Liver (tissue), 9 donors: ENCODE data around the gene BLM. TPM values are rescaled to one million over a fixed set of nuclear protein-coding genes. Genes with fewer than 3 reads are reported as not detected.
"Not testable (repeated sequence)": the region's sequence is repeated elsewhere in the genome, so short reads cannot be mapped to it uniquely, and the experiment has no call there.

Experiments
- DNase-seq: peaks from one replicate; pipeline ENCODE4 v3.0.0-alpha.2; 2017; ENCODE audit warnings: low spot score
- H3K27ac ChIP-seq, 2 donors: one replicate each; pipeline ENCODE4 v1.7.0; 2013; ENCODE audit warnings: inconsistent platforms in 2 of 2, low read length in 2 of 2, control low read depth in 1 of 2, low read depth in 1 of 2, mild to moderate bottlenecking in 1 of 2
- H3K27me3 ChIP-seq, 4 donors: one replicate each; pipeline versions ENCODE4 v1.6.1 to v1.7.0; 2013; ENCODE audit warnings: low read length in 3 of 4, inconsistent platforms in 1 of 4, mild to moderate bottlenecking in 1 of 4, moderate library complexity in 1 of 4; ENCODE audit not compliant: control insufficient read depth in 4 of 4, insufficient read depth in 4 of 4
- H3K36me3 ChIP-seq, 4 donors: one replicate each; pipeline versions ENCODE4 v1.6.1 to v1.7.0; 2013; ENCODE audit warnings: low read length in 3 of 4, mild to moderate bottlenecking in 3 of 4, low read depth in 1 of 4, moderate library complexity in 1 of 4; ENCODE audit not compliant: control insufficient read depth in 4 of 4, insufficient read depth in 3 of 4
- H3K4me1 ChIP-seq, 4 donors: one replicate each; pipeline versions ENCODE4 v1.6.1 to v1.7.0; 2013; ENCODE audit warnings: low read length in 3 of 4, mild to moderate bottlenecking in 3 of 4, moderate library complexity in 1 of 4; ENCODE audit not compliant: control insufficient read depth in 4 of 4, insufficient read depth in 4 of 4
- H3K4me3 ChIP-seq, 3 donors: one replicate each; pipeline versions ENCODE4 v1.6.1 to v1.7.0; 2013; ENCODE audit warnings: low read length in 3 of 3, control low read depth in 1 of 3, low read depth in 1 of 3, mild to moderate bottlenecking in 1 of 3
- H3K9ac ChIP-seq, 2 donors: one replicate each; pipeline ENCODE4 v1.7.0; 2013; ENCODE audit warnings: low read length in 2 of 2, mild to moderate bottlenecking in 2 of 2, moderate library complexity in 2 of 2, control low read depth in 1 of 2, low read depth in 1 of 2
- H3K9me3 ChIP-seq, 4 donors: one replicate each; pipeline versions ENCODE4 v1.6.1 to v1.7.0; 2013; ENCODE audit warnings: low read length in 3 of 4; ENCODE audit not compliant: control insufficient read depth in 4 of 4
- EGR1 ChIP-seq, 2 donors: IDR thresholded peaks; 2 replicates each; pipeline ENCODE4 v1.6.1; 2016 to 2018; ENCODE audit warnings: antibody characterized with exemption in 2 of 2, low read depth in 2 of 2
- FOXA1 ChIP-seq: IDR thresholded peaks from 2 replicates; pipeline ENCODE4 v1.6.1; 2016; ENCODE audit warnings: antibody characterized with exemption
- FOXA2 ChIP-seq: IDR thresholded peaks from 2 replicates; pipeline ENCODE4 v1.6.1; 2016; ENCODE audit warnings: antibody characterized with exemption
- GABPA ChIP-seq, 2 donors: IDR thresholded peaks in 1 of 2; conservative IDR thresholded peaks in 1 of 2; 2 replicates each; pipeline ENCODE4 v1.6.1; 2016; ENCODE audit warnings: antibody characterized with exemption in 2 of 2, mild to moderate bottlenecking in 1 of 2, moderate library complexity in 1 of 2
- HNF4A ChIP-seq, 2 donors: conservative IDR thresholded peaks; 2 replicates each; pipeline ENCODE4 v1.6.1; 2016; ENCODE audit warnings: antibody characterized with exemption in 2 of 2, mild to moderate bottlenecking in 2 of 2
- HNF4G ChIP-seq: IDR thresholded peaks from 2 replicates; pipeline ENCODE4 v1.6.1; 2016; ENCODE audit warnings: antibody characterized with exemption
- JUND ChIP-seq, 2 donors: IDR thresholded peaks; 2 replicates each; pipeline ENCODE4 v1.6.1; 2016; ENCODE audit warnings: antibody characterized with exemption in 2 of 2
- NR2F2 ChIP-seq: IDR thresholded peaks from 2 replicates; pipeline ENCODE4 v1.6.1; 2016; ENCODE audit warnings: antibody characterized with exemption
- RAD21 ChIP-seq, 2 donors: IDR thresholded peaks; 2 replicates each; pipeline ENCODE4 v1.6.1; 2016; ENCODE audit warnings: antibody characterized with exemption in 2 of 2, mild to moderate bottlenecking in 2 of 2
- RXRA ChIP-seq, 2 donors: IDR thresholded peaks; 2 replicates each; pipeline ENCODE4 v1.6.1; 2017 to 2018; ENCODE audit warnings: antibody characterized with exemption in 2 of 2, mild to moderate bottlenecking in 1 of 2
- SP1 ChIP-seq: IDR thresholded peaks from 2 replicates; pipeline ENCODE4 v1.6.1; 2018; ENCODE audit warnings: antibody characterized with exemption, mild to moderate bottlenecking
- TAF1 ChIP-seq: conservative IDR thresholded peaks from 2 replicates; pipeline ENCODE4 v1.6.1; 2016; ENCODE audit warnings: antibody characterized with exemption, mild to moderate bottlenecking
- YY1 ChIP-seq: IDR thresholded peaks from 2 replicates; pipeline ENCODE4 v1.6.1; 2016; ENCODE audit warnings: antibody characterized with exemption, mild to moderate bottlenecking
- WGBS: extraction: QIAGEN DNeasy Blood & Tissue Kit; methylation state at CpG from one replicate; pipeline ENCODE4 v1.1.7; 2013; 5-methylcytosine and 5-hydroxymethylcytosine counted together
- polyA plus RNA-seq, 2 donors: library from polyadenylated mRNA; stranded (reverse) in 1 of 2; unstranded in 1 of 2; fragments of 200-250 nt in 1 of 2; fragments of >200 nt in 1 of 2; fragmentation: Nextera tagmentation in 1 of 2; extraction: Ambion mirVana in 1 of 2; gene quantifications; one replicate each; pipeline versions ENCODE4 v1.2.1 to v1.2.3, GENCODE V29; 2013 to 2015
- total RNA-seq, 2 donors: library from RNA; depleted of rRNA; stranded (reverse); fragments of >200 nt; gene quantifications; one replicate each; pipeline ENCODE4 v1.2.3, GENCODE V29; 2014
- TF ChIP-seq, protein P1 (sequence below): IDR thresholded peaks from 2 replicates; pipeline ENCODE4 v1.6.1; 2016; ENCODE audit warnings: antibody characterized with exemption, mild to moderate bottlenecking
- TF ChIP-seq, protein P2 (sequence below): IDR thresholded peaks from 2 replicates; pipeline ENCODE4 v1.6.1; 2016; ENCODE audit warnings: antibody characterized with exemption
- TF ChIP-seq, protein P3 (sequence below): IDR thresholded peaks from 2 replicates; pipeline ENCODE4 v1.6.1; 2016; ENCODE audit warnings: antibody characterized with exemption
- TF ChIP-seq, protein P4 (sequence below): IDR thresholded peaks from 2 replicates; pipeline ENCODE4 v1.6.1; 2016; ENCODE audit warnings: antibody characterized with exemption
- TF ChIP-seq, protein P5 (sequence below): fragments of 150-350 bp; IDR thresholded peaks from 2 replicates; pipeline ENCODE4 v1.5.1; 2017; ENCODE audit warnings: improper control_type of control experiment, low read depth, low read length; ENCODE audit not compliant: missing input control
- donor health status: healthy.
- donor health status: healthy.
- donor health status: healthy.
- donor health status: healthy.
- donor health status: healthy.

Gene BLM
- total and polyA plus RNA-seq, 4 donors = 0.33 to 15.1 (median 0.41) TPM

DNA sequence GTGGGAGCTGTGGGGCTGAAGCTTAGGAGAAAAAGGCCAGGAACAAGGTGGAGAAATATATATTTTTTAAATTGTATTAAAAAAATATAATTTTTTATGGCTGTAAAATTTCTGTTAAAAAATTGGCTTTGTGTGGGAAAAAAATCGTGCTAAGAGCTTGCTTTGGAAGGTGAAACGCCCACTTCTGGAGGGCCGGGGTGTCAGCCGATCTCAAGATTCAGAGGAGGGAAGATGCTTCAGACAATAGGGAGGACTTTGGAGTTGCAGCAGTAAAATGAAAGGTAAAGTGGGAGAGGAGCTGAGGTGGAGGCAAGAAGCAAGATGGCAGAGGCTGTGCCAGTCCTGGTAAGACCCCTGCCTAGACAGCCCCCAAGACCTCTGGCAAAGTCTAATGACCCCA lies 45.9 kb upstream of the BLM start:
- Histone ChIP-seq H3K9ac (no peak overlapping the region), H3K4me3 (no peak overlapping the region), H3K36me3 (no peaks in the 10 kb centered on the region), H3K9me3 (no peaks in the 10 kb centered on the region), H3K27me3 (no peaks in the 10 kb centered on the region), H3K27ac (no peak overlapping the region), H3K4me1 (no peaks in the 10 kb centered on the region)
- 91% methylated on average over 4 of the region's 4 CpGs for WGBS
- no peak for TF ChIP-seq SP1
- TF ChIP-seq, protein P1, sequence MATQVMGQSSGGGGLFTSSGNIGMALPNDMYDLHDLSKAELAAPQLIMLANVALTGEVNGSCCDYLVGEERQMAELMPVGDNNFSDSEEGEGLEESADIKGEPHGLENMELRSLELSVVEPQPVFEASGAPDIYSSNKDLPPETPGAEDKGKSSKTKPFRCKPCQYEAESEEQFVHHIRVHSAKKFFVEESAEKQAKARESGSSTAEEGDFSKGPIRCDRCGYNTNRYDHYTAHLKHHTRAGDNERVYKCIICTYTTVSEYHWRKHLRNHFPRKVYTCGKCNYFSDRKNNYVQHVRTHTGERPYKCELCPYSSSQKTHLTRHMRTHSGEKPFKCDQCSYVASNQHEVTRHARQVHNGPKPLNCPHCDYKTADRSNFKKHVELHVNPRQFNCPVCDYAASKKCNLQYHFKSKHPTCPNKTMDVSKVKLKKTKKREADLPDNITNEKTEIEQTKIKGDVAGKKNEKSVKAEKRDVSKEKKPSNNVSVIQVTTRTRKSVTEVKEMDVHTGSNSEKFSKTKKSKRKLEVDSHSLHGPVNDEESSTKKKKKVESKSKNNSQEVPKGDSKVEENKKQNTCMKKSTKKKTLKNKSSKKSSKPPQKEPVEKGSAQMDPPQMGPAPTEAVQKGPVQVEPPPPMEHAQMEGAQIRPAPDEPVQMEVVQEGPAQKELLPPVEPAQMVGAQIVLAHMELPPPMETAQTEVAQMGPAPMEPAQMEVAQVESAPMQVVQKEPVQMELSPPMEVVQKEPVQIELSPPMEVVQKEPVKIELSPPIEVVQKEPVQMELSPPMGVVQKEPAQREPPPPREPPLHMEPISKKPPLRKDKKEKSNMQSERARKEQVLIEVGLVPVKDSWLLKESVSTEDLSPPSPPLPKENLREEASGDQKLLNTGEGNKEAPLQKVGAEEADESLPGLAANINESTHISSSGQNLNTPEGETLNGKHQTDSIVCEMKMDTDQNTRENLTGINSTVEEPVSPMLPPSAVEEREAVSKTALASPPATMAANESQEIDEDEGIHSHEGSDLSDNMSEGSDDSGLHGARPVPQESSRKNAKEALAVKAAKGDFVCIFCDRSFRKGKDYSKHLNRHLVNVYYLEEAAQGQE = no peak
- TF ChIP-seq RXRA (IDR thresholded peaks at IDR 0.05) = no peak
- no peak for TF ChIP-seq EGR1 (IDR thresholded peaks at IDR 0.05; ENCODE audit: low read depth in 2 of 2)
- TF ChIP-seq, protein P2, sequence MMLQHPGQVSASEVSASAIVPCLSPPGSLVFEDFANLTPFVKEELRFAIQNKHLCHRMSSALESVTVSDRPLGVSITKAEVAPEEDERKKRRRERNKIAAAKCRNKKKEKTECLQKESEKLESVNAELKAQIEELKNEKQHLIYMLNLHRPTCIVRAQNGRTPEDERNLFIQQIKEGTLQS = no peak
- TF ChIP-seq, protein P3, sequence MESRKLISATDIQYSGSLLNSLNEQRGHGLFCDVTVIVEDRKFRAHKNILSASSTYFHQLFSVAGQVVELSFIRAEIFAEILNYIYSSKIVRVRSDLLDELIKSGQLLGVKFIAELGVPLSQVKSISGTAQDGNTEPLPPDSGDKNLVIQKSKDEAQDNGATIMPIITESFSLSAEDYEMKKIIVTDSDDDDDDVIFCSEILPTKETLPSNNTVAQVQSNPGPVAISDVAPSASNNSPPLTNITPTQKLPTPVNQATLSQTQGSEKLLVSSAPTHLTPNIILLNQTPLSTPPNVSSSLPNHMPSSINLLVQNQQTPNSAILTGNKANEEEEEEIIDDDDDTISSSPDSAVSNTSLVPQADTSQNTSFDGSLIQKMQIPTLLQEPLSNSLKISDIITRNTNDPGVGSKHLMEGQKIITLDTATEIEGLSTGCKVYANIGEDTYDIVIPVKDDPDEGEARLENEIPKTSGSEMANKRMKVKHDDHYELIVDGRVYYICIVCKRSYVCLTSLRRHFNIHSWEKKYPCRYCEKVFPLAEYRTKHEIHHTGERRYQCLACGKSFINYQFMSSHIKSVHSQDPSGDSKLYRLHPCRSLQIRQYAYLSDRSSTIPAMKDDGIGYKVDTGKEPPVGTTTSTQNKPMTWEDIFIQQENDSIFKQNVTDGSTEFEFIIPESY = no peak
- TF ChIP-seq HNF4A (conservative IDR thresholded peaks at IDR 0.05) = no peak
- DNase-seq = no peak

DNA sequence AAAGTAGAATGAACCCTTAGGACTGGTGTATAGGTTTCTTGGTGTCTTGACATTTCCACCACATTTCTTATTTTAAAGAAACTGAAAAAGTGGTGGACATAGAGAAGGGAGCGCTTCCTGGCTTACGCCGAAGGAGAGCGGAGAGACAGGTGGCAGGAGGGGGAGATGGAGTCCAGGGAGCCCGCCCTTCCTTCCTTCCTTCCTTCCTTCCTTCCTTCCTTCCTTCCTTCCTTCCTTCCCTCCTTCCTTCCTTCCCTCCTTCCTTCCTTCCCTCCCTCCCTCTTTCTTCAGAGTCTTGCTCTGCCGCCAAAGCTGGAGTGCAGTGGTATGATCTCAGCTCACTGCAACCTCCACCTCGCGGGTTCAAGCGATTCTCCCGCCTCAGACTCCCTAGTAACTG lies 43.8 kb upstream of the BLM start:
- H3K27ac ChIP-seq, DNase-seq, H3K9ac ChIP-seq, H3K36me3 ChIP-seq, H3K9me3 ChIP-seq, H3K4me1 ChIP-seq, H3K27me3 ChIP-seq, H3K4me3 ChIP-seq: not testable (repeated sequence)
- 97% methylated on average over 10 of the region's 10 CpGs for WGBS

DNA sequence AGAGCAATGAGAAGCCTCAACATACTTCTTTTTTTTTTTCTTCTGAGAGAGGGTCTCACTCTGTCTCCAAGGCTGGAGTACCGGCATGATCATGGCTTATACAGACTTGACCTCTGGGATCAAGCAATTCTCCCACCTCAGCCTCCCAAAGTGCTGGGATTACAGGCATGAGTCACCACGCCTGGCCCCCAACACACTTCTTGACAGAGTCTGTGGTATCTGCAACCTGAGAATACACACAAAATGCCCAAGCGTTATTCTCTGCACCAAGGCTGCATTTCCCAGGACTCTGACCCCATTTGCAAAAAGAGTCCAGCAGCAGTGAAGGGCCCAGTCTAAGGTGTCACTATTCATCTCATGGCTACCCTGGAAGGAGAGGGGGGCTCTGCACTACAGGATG lies 42.7 kb upstream of the BLM start:
- no peak for DNase-seq
- no peak for TF ChIP-seq TAF1
- no peak for TF ChIP-seq YY1
- no peak for TF ChIP-seq FOXA1
- TF ChIP-seq, protein P4, sequence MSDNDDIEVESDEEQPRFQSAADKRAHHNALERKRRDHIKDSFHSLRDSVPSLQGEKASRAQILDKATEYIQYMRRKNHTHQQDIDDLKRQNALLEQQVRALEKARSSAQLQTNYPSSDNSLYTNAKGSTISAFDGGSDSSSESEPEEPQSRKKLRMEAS = no peak
- no peak for TF ChIP-seq GABPA (IDR thresholded peaks at IDR 0.05 in 1 of 2, conservative IDR thresholded peaks at IDR 0.05 in 1 of 2)
- TF ChIP-seq, protein P2 = no peak
- no peak for TF ChIP-seq NR2F2
- no peak for TF ChIP-seq HNF4G
- TF ChIP-seq EGR1 (IDR thresholded peaks at IDR 0.05; ENCODE audit: low read depth in 2 of 2) = no peak
- TF ChIP-seq, protein P5, sequence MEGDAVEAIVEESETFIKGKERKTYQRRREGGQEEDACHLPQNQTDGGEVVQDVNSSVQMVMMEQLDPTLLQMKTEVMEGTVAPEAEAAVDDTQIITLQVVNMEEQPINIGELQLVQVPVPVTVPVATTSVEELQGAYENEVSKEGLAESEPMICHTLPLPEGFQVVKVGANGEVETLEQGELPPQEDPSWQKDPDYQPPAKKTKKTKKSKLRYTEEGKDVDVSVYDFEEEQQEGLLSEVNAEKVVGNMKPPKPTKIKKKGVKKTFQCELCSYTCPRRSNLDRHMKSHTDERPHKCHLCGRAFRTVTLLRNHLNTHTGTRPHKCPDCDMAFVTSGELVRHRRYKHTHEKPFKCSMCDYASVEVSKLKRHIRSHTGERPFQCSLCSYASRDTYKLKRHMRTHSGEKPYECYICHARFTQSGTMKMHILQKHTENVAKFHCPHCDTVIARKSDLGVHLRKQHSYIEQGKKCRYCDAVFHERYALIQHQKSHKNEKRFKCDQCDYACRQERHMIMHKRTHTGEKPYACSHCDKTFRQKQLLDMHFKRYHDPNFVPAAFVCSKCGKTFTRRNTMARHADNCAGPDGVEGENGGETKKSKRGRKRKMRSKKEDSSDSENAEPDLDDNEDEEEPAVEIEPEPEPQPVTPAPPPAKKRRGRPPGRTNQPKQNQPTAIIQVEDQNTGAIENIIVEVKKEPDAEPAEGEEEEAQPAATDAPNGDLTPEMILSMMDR = no peak
- no peak for TF ChIP-seq JUND (IDR thresholded peaks at IDR 0.05)
- no peak for TF ChIP-seq RAD21 (IDR thresholded peaks at IDR 0.05)
- no peak for TF ChIP-seq FOXA2
- TF ChIP-seq, protein P1 = no peak
- no peaks in the 10 kb centered on the region for H3K27me3 ChIP-seq
- no peaks in the 10 kb centered on the region for H3K4me1 ChIP-seq
- 97% methylated on average over 3 of the region's 3 CpGs for WGBS
- H3K9me3 ChIP-seq = no peaks in the 10 kb centered on the region
- H3K9ac ChIP-seq = no peak overlapping the region
- no peak overlapping the region for H3K27ac ChIP-seq
- no peaks in the 10 kb centered on the region for H3K36me3 ChIP-seq
- no peak overlapping the region for H3K4me3 ChIP-seq
